H9 (cell line): Measurements from ENCODE around the gene LSS. TPM values are rescaled to one million over a fixed set of nuclear protein-coding genes. Genes with fewer than 3 reads are reported as not detected.
"Not testable (repeated sequence)": the region's sequence is repeated elsewhere in the genome, so short reads cannot be mapped to it uniquely, and the experiment has no call there.

Source experiments
- DNase-seq: peaks from one replicate; pipeline ENCODE4 v3.0.0-alpha.2; 2017
- H2AFZ ChIP-seq: one replicate; pipeline ENCODE4 v1.6.1; 2013; ENCODE audit warnings: mild to moderate bottlenecking, low read length, control low read depth, moderate library complexity
- H2AK5ac ChIP-seq: 2 replicates; pipeline ENCODE4 v1.6.1; 2013; ENCODE audit warnings: low read length, control low read depth, mixed read lengths; ENCODE audit not compliant: insufficient read length
- H2BK120ac ChIP-seq: one replicate; pipeline ENCODE4 v1.6.1; 2013; ENCODE audit warnings: low read depth, mild to moderate bottlenecking, low read length, control low read depth, inconsistent platforms; ENCODE audit not compliant: poor library complexity, severe bottlenecking
- H2BK12ac ChIP-seq: 2 replicates; pipeline ENCODE4 v1.6.1; 2013; ENCODE audit warnings: low read length, control low read depth, mixed read lengths, low read depth; ENCODE audit not compliant: insufficient read length
- H2BK15ac ChIP-seq: 2 replicates; pipeline ENCODE4 v1.6.1; 2013; ENCODE audit warnings: low read depth, low read length, control low read depth
- H2BK20ac ChIP-seq: one replicate; pipeline ENCODE4 v1.6.1; 2013; ENCODE audit warnings: low read depth, mild to moderate bottlenecking, low read length, control low read depth, inconsistent platforms; ENCODE audit not compliant: poor library complexity, severe bottlenecking
- H2BK5ac ChIP-seq: 2 replicates; pipeline ENCODE4 v1.6.1; 2013; ENCODE audit warnings: low read length, control low read depth, mixed read lengths; ENCODE audit not compliant: insufficient read length
- H3K14ac ChIP-seq: 2 replicates; pipeline ENCODE4 v1.6.1; 2013; ENCODE audit warnings: low read length, control low read depth; ENCODE audit not compliant: insufficient read depth
- H3K18ac ChIP-seq: 2 replicates; pipeline ENCODE4 v1.6.1; 2013; ENCODE audit warnings: low read depth, mild to moderate bottlenecking, mixed read lengths, low read length, control low read depth; ENCODE audit not compliant: insufficient read length
- H3K23ac ChIP-seq: 2 replicates; pipeline ENCODE4 v1.6.1; 2013; ENCODE audit warnings: low read length, control low read depth, mixed read lengths, low read depth; ENCODE audit not compliant: insufficient read length
- H3K23me2 ChIP-seq: 2 replicates; pipeline ENCODE4 v1.6.1; 2013; ENCODE audit warnings: low read depth, mild to moderate bottlenecking, mixed read lengths, low read length, control low read depth; ENCODE audit not compliant: insufficient read length, poor library complexity, severe bottlenecking
- H3K27ac ChIP-seq: 2 replicates; pipeline ENCODE4 v1.5.1; 2013; ENCODE audit warnings: low read length, control low read depth, mixed read lengths, low read depth; ENCODE audit not compliant: insufficient read length
- H3K27me3 ChIP-seq: 2 replicates; pipeline ENCODE4 v1.6.1; 2013; ENCODE audit warnings: low read length, control low read depth, inconsistent platforms; ENCODE audit not compliant: insufficient read depth
- H3K4ac ChIP-seq: 2 replicates; pipeline ENCODE4 v1.6.1; 2013; ENCODE audit warnings: low read depth, mild to moderate bottlenecking, control low read depth, inconsistent platforms, low read length, moderate library complexity
- H3K4me1 ChIP-seq: 2 replicates; pipeline ENCODE4 v1.6.1; 2013; ENCODE audit warnings: low read length, control low read depth, inconsistent platforms; ENCODE audit not compliant: insufficient read depth
- H3K4me2 ChIP-seq: 2 replicates; pipeline ENCODE4 v1.6.1; 2013; ENCODE audit warnings: low read length, control low read depth, mixed read lengths; ENCODE audit not compliant: insufficient read length, insufficient read depth
- H3K56ac ChIP-seq: 2 replicates; pipeline ENCODE4 v1.6.1; 2013; ENCODE audit warnings: low read depth, mild to moderate bottlenecking, mixed read lengths, low read length, control low read depth; ENCODE audit not compliant: insufficient read length
- H3K79me1 ChIP-seq: 2 replicates; pipeline ENCODE4 v1.6.1; 2013; ENCODE audit warnings: low read depth, mild to moderate bottlenecking, moderate library complexity, low read length, control low read depth, inconsistent platforms; ENCODE audit not compliant: insufficient read depth, poor library complexity, severe bottlenecking
- H3K79me2 ChIP-seq: 2 replicates; pipeline ENCODE4 v1.6.1; 2013; ENCODE audit warnings: low read length, control low read depth, inconsistent platforms; ENCODE audit not compliant: insufficient read depth
- H3K9ac ChIP-seq: 2 replicates; pipeline ENCODE4 v1.6.1; 2013; ENCODE audit warnings: low read length, control low read depth, mixed read lengths; ENCODE audit not compliant: insufficient read length; ENCODE audit errors: extremely low read depth
- H3K9me3 ChIP-seq: one replicate; pipeline ENCODE4 v1.6.1; 2013; ENCODE audit warnings: low read depth, low read length, inconsistent platforms; ENCODE audit not compliant: control insufficient read depth
- H3T11ph ChIP-seq: one replicate; pipeline ENCODE4 v1.6.1; 2013; ENCODE audit warnings: mild to moderate bottlenecking, low read length, control low read depth, inconsistent platforms
- H4K20me1 ChIP-seq: one replicate; pipeline ENCODE4 v1.6.1; 2013; ENCODE audit not compliant: control insufficient read depth, insufficient read length, insufficient read depth
- H4K5ac ChIP-seq: 2 replicates; pipeline ENCODE4 v1.6.1; 2013; ENCODE audit warnings: low read depth, mild to moderate bottlenecking, mixed read lengths, low read length, control low read depth; ENCODE audit not compliant: insufficient read length
- H4K8ac ChIP-seq: replicated peaks from 2 replicates; pipeline ENCODE4 v1.6.1; 2013; ENCODE audit warnings: low read length, control low read depth, mixed read lengths, low read depth; ENCODE audit not compliant: insufficient read length
- H4K91ac ChIP-seq: 2 replicates; pipeline ENCODE4 v1.6.1; 2013; ENCODE audit warnings: low read depth, mild to moderate bottlenecking, moderate library complexity, mixed read lengths, low read length, control low read depth; ENCODE audit not compliant: insufficient read length
- H3K27ac Mint-ChIP-seq, 3 experiments: 2 replicates in 2 of 3; 3 replicates in 1 of 3; pipeline ENCODE4 v1.8.0; 2020 to 2021; ENCODE audit warnings: mixed read lengths in 3 of 3, mild to moderate bottlenecking in 1 of 3, moderate library complexity in 1 of 3
- H3K27me3 Mint-ChIP-seq: 2 replicates; pipeline ENCODE4 v1.8.0; 2021; ENCODE audit warnings: low read depth, mild to moderate bottlenecking, moderate library complexity, mixed read lengths
- H3K36me3 Mint-ChIP-seq, 3 experiments: 2 replicates in 2 of 3; 3 replicates in 1 of 3; pipeline ENCODE4 v1.8.0; 2020 to 2021; ENCODE audit warnings: low read depth in 3 of 3, mixed read lengths in 3 of 3; ENCODE audit not compliant: insufficient read depth in 1 of 3
- H3K4me1 Mint-ChIP-seq, 2 experiments: 2 replicates each; pipeline ENCODE4 v1.8.0; 2020; ENCODE audit warnings: mixed read lengths in 2 of 2
- H3K4me3 Mint-ChIP-seq, 2 experiments: 2 replicates in 1 of 2; 3 replicates in 1 of 2; pipeline ENCODE4 v1.8.0; 2020 to 2021; ENCODE audit warnings: mild to moderate bottlenecking in 2 of 2, mixed read lengths in 2 of 2, moderate library complexity in 1 of 2
- H3K9me3 Mint-ChIP-seq, 2 experiments: 2 replicates in 1 of 2; 3 replicates in 1 of 2; pipeline ENCODE4 v1.8.0; 2020; ENCODE audit warnings: mild to moderate bottlenecking in 2 of 2, mixed read lengths in 2 of 2, moderate library complexity in 1 of 2
- CTCF ChIP-seq: fragments of 200-600 bp; sonication (generic); conservative IDR thresholded peaks from 3 replicates; pipeline ENCODE4 v1.8.0; 2021; ENCODE audit warnings: antibody characterized with exemption, mild to moderate bottlenecking
- WGBS: extraction: QIAGEN DNeasy Blood & Tissue Kit; methylation state at CpG from one replicate; pipeline ENCODE4 v1.1.7; 2013; ENCODE audit warnings: missing lambda C conversion rate, low lambda C conversion rate, mixed read lengths; ENCODE audit not compliant: insufficient read length; ENCODE audit errors: extremely low coverage; 5-methylcytosine and 5-hydroxymethylcytosine counted together
- total RNA-seq: library from RNA; stranded (reverse); gene quantifications from 2 replicates; pipeline ENCODE4 v1.2.1, GENCODE V29; 2021

Gene LSS
- total RNA-seq, 1 experiment from 2014 or later: 69.2 TPM

DNA sequence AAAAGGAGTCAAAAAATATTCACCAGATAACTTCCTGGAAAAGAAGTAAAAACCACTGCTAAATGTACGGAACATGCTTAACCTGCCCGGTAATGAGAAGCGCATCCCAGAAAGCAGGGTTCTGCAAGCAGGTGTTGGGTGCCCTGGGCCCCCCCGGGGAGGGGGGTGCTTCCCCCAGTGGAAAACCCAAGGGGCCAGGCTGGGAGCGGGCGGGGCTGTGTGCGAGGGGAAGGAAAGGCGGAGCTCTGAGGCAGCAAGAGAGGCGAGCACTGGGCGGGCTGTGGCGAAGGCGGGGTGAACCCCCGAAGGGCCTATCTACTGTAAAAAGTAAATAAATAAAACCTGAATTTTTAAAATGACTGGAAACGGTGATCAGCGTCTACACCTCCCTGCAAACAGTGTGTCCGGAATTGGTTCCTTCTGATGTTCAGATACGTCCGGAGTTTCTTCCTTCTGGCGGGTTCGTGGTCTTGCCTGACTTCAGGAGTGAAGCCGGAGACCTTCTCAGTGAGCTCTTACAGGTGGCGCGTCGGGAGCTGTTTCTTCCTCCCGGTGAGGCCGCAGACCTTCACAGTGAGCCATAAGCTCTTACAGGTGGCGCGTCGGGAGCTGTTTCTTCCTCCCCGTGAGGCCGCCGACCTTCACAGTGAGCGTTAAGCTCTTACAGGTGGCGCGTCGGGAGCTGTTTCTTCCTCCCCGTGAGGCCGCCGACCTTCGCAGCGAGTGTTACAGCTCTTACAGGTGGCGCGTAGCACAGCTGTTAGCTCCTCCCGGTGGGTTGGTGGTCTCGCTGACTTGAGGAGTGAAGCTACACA, 86.6 kb downstream of the LSS start:
- no peak overlapping the region for H3K9ac ChIP-seq
- no peak overlapping the region for H4K8ac ChIP-seq
- H2BK15ac ChIP-seq: no peak overlapping the region
- no peak overlapping the region for H4K5ac ChIP-seq
- no peak overlapping the region for H2BK20ac ChIP-seq
- no peak overlapping the region for H3K4ac ChIP-seq
- H3K23ac ChIP-seq: no peak overlapping the region
- H4K20me1 ChIP-seq: no peaks in the 10 kb centered on the region
- no peaks in the 10 kb centered on the region for H3K79me1 ChIP-seq
- peak overlapping the region; percentile 11 for H2BK12ac ChIP-seq
- DNase-seq: no peak
- no peak overlapping the region for H3K27ac ChIP-seq
- no peak overlapping the region for H2BK5ac ChIP-seq
- no peaks in the 10 kb centered on the region for H3K79me2 ChIP-seq
- H3K18ac ChIP-seq: peak overlapping the region; percentile 45
- no peak overlapping the region for H2BK120ac ChIP-seq
- TF ChIP-seq CTCF: no peak
- H3K36me3 Mint-ChIP-seq: peaks cover 7 to 10% (median 8%) of the 10 kb centered on the region in 3 experiments; a peak in 5 of 7 replicates
- peak overlapping the region; percentile 6 for H3K14ac ChIP-seq
- no peak overlapping the region for H2AK5ac ChIP-seq
- H3K4me3 Mint-ChIP-seq: peak overlapping the region in 1 of 2 experiments; percentile 65; a peak in 2 of 5 replicates
- no peaks in the 10 kb centered on the region for H3K23me2 ChIP-seq
- H3K4me1 ChIP-seq: no peaks in the 10 kb centered on the region
- H3K27me3 Mint-ChIP-seq: peaks cover 37% of the 10 kb centered on the region
- H3K4me1 Mint-ChIP-seq: peaks cover 30% of the 10 kb centered on the region in 2 experiments
- no peak overlapping the region for H3T11ph ChIP-seq
- peak overlapping the region in 2 of 3 experiments; percentile 69 to 81; a peak in 4 of 7 replicates for H3K27ac Mint-ChIP-seq
- no peaks in the 10 kb centered on the region; the same call in 1 of the 2 replicates for H3K27me3 ChIP-seq
- no peak overlapping the region for H4K91ac ChIP-seq
- H3K9me3 ChIP-seq: no peaks in the 10 kb centered on the region
- peak overlapping the region; percentile 41 for H3K4me2 ChIP-seq
- peaks cover 5 to 6% of the 10 kb centered on the region in 2 experiments; a peak in 2 of 5 replicates for H3K9me3 Mint-ChIP-seq
- no peak overlapping the region for H3K56ac ChIP-seq
- WGBS: no CpG with 5 or more reads among the region's 45 CpGs
- no peak overlapping the region for H2AFZ ChIP-seq

DNA sequence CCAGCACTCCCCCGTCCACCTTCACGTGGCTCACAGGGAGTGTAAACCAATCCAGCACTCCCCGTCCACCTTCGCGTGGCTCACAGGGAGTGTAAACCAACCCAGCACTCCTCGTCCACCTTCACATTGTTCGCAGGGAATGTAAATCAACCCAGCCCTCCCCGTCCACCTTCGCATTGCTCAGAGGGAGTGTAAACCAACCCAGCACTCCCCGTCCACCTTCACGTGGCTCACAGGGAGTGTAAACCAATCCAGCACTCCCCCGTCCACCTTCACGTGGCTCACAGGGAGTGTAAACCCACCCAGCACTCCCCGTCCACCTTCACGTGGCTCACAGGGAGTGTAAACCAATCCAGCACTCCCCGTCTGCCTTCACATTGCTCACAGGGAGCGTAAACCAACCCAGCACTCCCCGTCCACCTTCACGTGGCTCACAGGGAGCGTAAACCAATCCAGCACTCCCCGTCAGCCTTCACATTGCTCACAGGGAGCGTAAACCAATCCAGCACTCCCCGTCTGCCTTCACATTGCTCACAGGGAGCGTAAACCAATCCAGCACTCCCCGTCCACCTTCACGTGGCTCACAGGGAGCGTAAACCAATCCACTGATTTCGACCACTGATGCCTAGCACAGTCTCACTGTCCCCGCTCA, 88.1 kb downstream of the LSS start:
- H3K9ac ChIP-seq, H4K91ac ChIP-seq, H4K5ac ChIP-seq, H3K4me1 ChIP-seq, H3K4ac ChIP-seq, H2BK5ac ChIP-seq, H2BK20ac ChIP-seq, H3K14ac ChIP-seq, H3K9me3 Mint-ChIP-seq, H3K9me3 ChIP-seq, H2BK15ac ChIP-seq, H3K56ac ChIP-seq, H2BK120ac ChIP-seq, H3K23me2 ChIP-seq, H3K27ac ChIP-seq, H4K8ac ChIP-seq, H4K20me1 ChIP-seq, H3K36me3 Mint-ChIP-seq, H2BK12ac ChIP-seq, H3K79me1 ChIP-seq, DNase-seq, H3K27me3 ChIP-seq, H3T11ph ChIP-seq, H3K18ac ChIP-seq, H3K79me2 ChIP-seq, H2AK5ac ChIP-seq, H2AFZ ChIP-seq, H3K23ac ChIP-seq: not testable (repeated sequence)
- peak overlapping the region; percentile 29 for H3K4me2 ChIP-seq
- Mint-ChIP-seq H3K4me1 (peaks cover 25 to 26% of the 10 kb centered on the region in 2 experiments), H3K27me3 (peaks cover 37% of the 10 kb centered on the region), H3K27ac (peak overlapping the region in 1 of 3 experiments; percentile 78; a peak in 2 of 7 replicates), H3K4me3 (peak overlapping the region in 1 of 2 experiments; percentile 62; a peak in 2 of 5 replicates)
- WGBS: no CpG with 5 or more reads among the region's 29 CpGs
